Measurements from ENCODE around the gene MCM3. TPM values are rescaled to one million over a fixed set of nuclear protein-coding genes. Genes with fewer than 3 reads are reported as not detected.

MCM3 gene
- total RNA-seq, 2 donors from 2014 or later = 24.5 to 25.6 TPM

GRCh38 chr6:52262620-52263344, 21.8 kb downstream of the MCM3 start:
- intact Hi-C loops (cut with DNase I) = no loop called here
- no peak for DNase-seq (ENCODE audit: low spot score)

GRCh38 chr6:52261229-52261628, 23.3 kb downstream of the MCM3 start:
- DNase-seq (ENCODE audit: low spot score) = no peak
- intact Hi-C loops (cut with DNase I) = no loop called here

- DNase-seq (ENCODE audit: low spot score) = no peak
- intact Hi-C loops (cut with DNase I) = no loop called here
These were observed 23.9 kb downstream of the MCM3 start for GRCh38 chr6:52260634-52261033.

GRCh38 chr6:52255434-52255833, 29.1 kb downstream of the MCM3 start:
- DNase-seq (ENCODE audit: low spot score) = no peak
- intact Hi-C loops (cut with DNase I) = no loop called here

GRCh38 chr6:52254731-52255378, 29.7 kb downstream of the MCM3 start:
- intact Hi-C loops (cut with DNase I) = no loop called here

GRCh38 chr6:52253494-52253893, 31.0 kb downstream of the MCM3 start:
- no peak for DNase-seq (ENCODE audit: low spot score)
- intact Hi-C loops (cut with DNase I) = no loop called here

More at GRCh38 chr6:52254731-52255378, 29.7 kb downstream of the MCM3 start:
- no peak for DNase-seq (ENCODE audit: low spot score)

GRCh38 chr6:52251113-52251512, 33.4 kb downstream of the MCM3 start:
- intact Hi-C loops (cut with DNase I) = no loop called here
- DNase-seq (ENCODE audit: low spot score) = no peak

GRCh38 chr6:52249078-52249477, 35.5 kb downstream of the MCM3 start:
- DNase-seq (ENCODE audit: low spot score) = no peak
- intact Hi-C loops (cut with DNase I) = no loop called here

- intact Hi-C loops (cut with DNase I) = no loop called here
These were observed 39.1 kb downstream of the MCM3 start for GRCh38 chr6:52245425-52245824.

GRCh38 chr6:52244400-52244799, 40.1 kb downstream of the MCM3 start, which contains the start of gene IL17F:
Gene IL17F, minus strand, starts transcription at chr6:52244500. Its CDS starts 71 bp downstream, at chr6:52244429.
- DNase-seq (ENCODE audit: low spot score) = no peak
- intact Hi-C loops (cut with DNase I) = no loop called here

More at GRCh38 chr6:52245425-52245824, 39.1 kb downstream of the MCM3 start:
- DNase-seq (ENCODE audit: low spot score) = no peak

GRCh38 chr6:52243282-52243893, 41.2 kb downstream of the MCM3 start:
- intact Hi-C loops (cut with DNase I) = no loop called here
- no peak for DNase-seq (ENCODE audit: low spot score)

- intact Hi-C loops (cut with DNase I) = no loop called here
- DNase-seq (ENCODE audit: low spot score) = no peak
These were observed 42.7 kb downstream of the MCM3 start for GRCh38 chr6:52241819-52242218.

GRCh38 chr6:52233975-52234823, 50.3 kb downstream of the MCM3 start:
- intact Hi-C loops (cut with DNase I) = loop anchor here (10.0 kb wide), 1 partner anchor 129 kb away; no protein-coding TSS in a partner anchor
- DNase-seq (ENCODE audit: low spot score) = no peak

GRCh38 chr6:52233005-52233404, 51.5 kb downstream of the MCM3 start:
- intact Hi-C loops (cut with DNase I) = loop anchor here (10.0 kb wide), 1 partner anchor 128 kb away; no protein-coding TSS in a partner anchor
- no peak for DNase-seq (ENCODE audit: low spot score)

- intact Hi-C loops (cut with DNase I) = loop anchor here (10.0 kb wide), 1 partner anchor 127 kb away; no protein-coding TSS in a partner anchor
- no peak for DNase-seq (ENCODE audit: low spot score)
These were observed 53.0 kb downstream of the MCM3 start for GRCh38 chr6:52231406-52232127.

GRCh38 chr6:52230685-52231084, 53.9 kb downstream of the MCM3 start:
- intact Hi-C loops (cut with DNase I) = loop anchor here (10.0 kb wide), 1 partner anchor 126 kb away; no protein-coding TSS in a partner anchor
- DNase-seq (ENCODE audit: low spot score) = no peak

- no peak for DNase-seq (ENCODE audit: low spot score)
- intact Hi-C loops (cut with DNase I) = no loop called here
These were observed 57.0 kb downstream of the MCM3 start for GRCh38 chr6:52227495-52227894.

GRCh38 chr6:52221302-52221701, 63.2 kb downstream of the MCM3 start:
- DNase-seq (ENCODE audit: low spot score) = no peak
- intact Hi-C loops (cut with DNase I) = no loop called here

GRCh38 chr6:52217761-52218160, 66.8 kb downstream of the MCM3 start:
- no peak for DNase-seq (ENCODE audit: low spot score)
- intact Hi-C loops (cut with DNase I) = no loop called here
